Left ventricle myocardium superior (tissue), 1 donor: ENCODE data around the gene WAPL. TPM values are rescaled to one million over a fixed set of nuclear protein-coding genes. Genes with fewer than 3 reads are reported as not detected.

Source experiments
- total RNA-seq: library from RNA; stranded (reverse); fragmentation: NEBNext Ultra II Directional; extraction: Animal tissue kit (Norgen Biotek cat#: 25700); gene quantifications from one replicate; pipeline ENCODE4 v1.2.1, GENCODE V29; 2021
- donor health status: DM: no; HTN: yes; CAD: no; lungs with severe emphysema.

The WAPL gene
- total RNA-seq, 1 donor from 2014 or later, result 22.2 TPM

Other genes starting within 250 kb of the WAPL start
- 2.4 TPM for gene GRID1, start 155.0 kb downstream of the WAPL start, total RNA-seq
- 0.25 TPM for gene OPN4, start 132.8 kb upstream of the WAPL start, total RNA-seq
- 1,459 TPM for gene LDB3, start 146.7 kb upstream of the WAPL start, total RNA-seq
- 48.4 TPM for gene BMPR1A, start 234.8 kb upstream of the WAPL start, total RNA-seq